ENCODE results near the gene MSI2. TPM values are rescaled to one million over a fixed set of nuclear protein-coding genes. Genes with fewer than 3 reads are reported as not detected.

The MSI2 gene
- total RNA-seq, 2 experiments from 2014 or later: 59.6 to 61.7 TPM

- ATAC-seq (no peak), DNase-seq (no peak)
- H3K27me3 Mint-ChIP-seq: no peaks in the 10 kb centered on the region
- no peak overlapping the region for H3K4me3 Mint-ChIP-seq
- H3K9me3 Mint-ChIP-seq: no peaks in the 10 kb centered on the region
- CTCF ChIA-PET: interaction anchor here (0.7 to 4.1 kb wide), 5 partner anchors 14 to 427 kb away, joined by 3 to 67 read pairs (median 14); no protein-coding TSS in a partner anchor
- intact Hi-C loops (cut with micrococcal nuclease): loop anchor here (5.0 to 10.0 kb wide), 2 partner anchors 68 to 425 kb away; no protein-coding TSS in a partner anchor
- TF ChIP-seq CTCF (IDR thresholded peaks at IDR 0.05): no peak
- H3K4me1 Mint-ChIP-seq (ENCODE audit: low read depth): peaks cover 37% of the 10 kb centered on the region
- H3K36me3 Mint-ChIP-seq (ENCODE audit: low read depth): peaks cover 2% of the 10 kb centered on the region
- H3K27ac Mint-ChIP-seq: peak overlapping the region; percentile 53
- POLR2A ChIA-PET: interaction anchor here (0.6 kb wide), 1 partner anchor 64 kb away, joined by 3 read pairs; no protein-coding TSS in a partner anchor
Observed at GRCh38 chr17:57669671-57670529, 413.6 kb downstream of the MSI2 start.

GRCh38 chr17:57670769-57671569 is 414.6 kb downstream of the MSI2 start:
- ATAC-seq (peak; percentile 46), DNase-seq (peak; percentile 29)
- no peak for TF ChIP-seq CTCF (IDR thresholded peaks at IDR 0.05)
- ChIA-PET POLR2A (interaction anchor here (0.6 to 1.0 kb wide), 2 partner anchors 65 to 70 kb away, joined by 3 read pairs; no protein-coding TSS in a partner anchor), CTCF (interaction anchor here (0.9 to 4.1 kb wide), 59 partner anchors 8 to 578 kb away, joined by 3 to 67 read pairs (median 6); partner anchors contain the start of gene CCDC182)
- Mint-ChIP-seq H3K36me3 (ENCODE audit: low read depth) (peaks cover 2% of the 10 kb centered on the region), H3K4me1 (ENCODE audit: low read depth) (peaks cover 37% of the 10 kb centered on the region), H3K27ac (peak overlapping the region; percentile 82), H3K27me3 (no peaks in the 10 kb centered on the region), H3K9me3 (no peaks in the 10 kb centered on the region), H3K4me3 (no peak overlapping the region)
- intact Hi-C loops (cut with micrococcal nuclease): loop anchor here (5.0 to 10.0 kb wide), 2 partner anchors 69 to 426 kb away; no protein-coding TSS in a partner anchor

GRCh38 chr17:57671667-57672632 is 415.6 kb downstream of the MSI2 start:
- peak; percentile 82 for DNase-seq
- H3K36me3 Mint-ChIP-seq (ENCODE audit: low read depth): peaks cover 2% of the 10 kb centered on the region
- TF ChIP-seq CTCF (IDR thresholded peaks at IDR 0.05): peak; percentile 94
- no peak overlapping the region for H3K4me3 Mint-ChIP-seq
- peak; percentile 87 for ATAC-seq
- no peaks in the 10 kb centered on the region for H3K27me3 Mint-ChIP-seq
- peaks cover 37% of the 10 kb centered on the region for H3K4me1 Mint-ChIP-seq (ENCODE audit: low read depth)
- H3K9me3 Mint-ChIP-seq: no peaks in the 10 kb centered on the region
- ChIA-PET CTCF (interaction anchor here (0.6 to 4.1 kb wide), 83 partner anchors 8 to 589 kb away, joined by 3 to 67 read pairs (median 5); partner anchors contain the start of gene CCDC182), POLR2A (interaction anchor here (1.0 to 1.3 kb wide), 2 partner anchors 68 to 71 kb away, joined by 3 to 4 read pairs; no protein-coding TSS in a partner anchor)
- intact Hi-C loops (cut with micrococcal nuclease): loop anchor here (5.0 to 10.0 kb wide), 2 partner anchors 70 to 427 kb away; no protein-coding TSS in a partner anchor
- H3K27ac Mint-ChIP-seq: peak overlapping the region; percentile 86

GRCh38 chr17:57672971-57673370 is 416.6 kb downstream of the MSI2 start:
- Mint-ChIP-seq H3K4me3 (no peak overlapping the region), H3K27ac (peak overlapping the region; percentile 86), H3K4me1 (ENCODE audit: low read depth) (peaks cover 37% of the 10 kb centered on the region), H3K27me3 (no peaks in the 10 kb centered on the region), H3K36me3 (ENCODE audit: low read depth) (peaks cover 2% of the 10 kb centered on the region), H3K9me3 (no peaks in the 10 kb centered on the region)
- no peak for DNase-seq
- intact Hi-C loops (cut with micrococcal nuclease): loop anchor here (5.0 to 10.0 kb wide), 2 partner anchors 71 to 428 kb away; no protein-coding TSS in a partner anchor
- POLR2A ChIA-PET: interaction anchor here (1.3 kb wide), 1 partner anchor 69 kb away, joined by 4 read pairs; no protein-coding TSS in a partner anchor
- CTCF ChIA-PET: interaction anchor here (1.2 to 4.1 kb wide), 12 partner anchors 10 to 432 kb away, joined by 4 to 67 read pairs (median 9); no protein-coding TSS in a partner anchor
- no peak for TF ChIP-seq CTCF (IDR thresholded peaks at IDR 0.05)
- no peak for ATAC-seq

All from activated CD8-positive, alpha-beta T cell treated with anti-CD3 and anti-CD28 coated beads for 36 hours (primary cell).